Measurements from ENCODE around the gene NFILZ. TPM values are rescaled to one million over a fixed set of nuclear protein-coding genes. Genes with fewer than 3 reads are reported as not detected.

NFILZ gene
- total RNA-seq, 1 experiment from 2014 or later: not detected

DNA sequence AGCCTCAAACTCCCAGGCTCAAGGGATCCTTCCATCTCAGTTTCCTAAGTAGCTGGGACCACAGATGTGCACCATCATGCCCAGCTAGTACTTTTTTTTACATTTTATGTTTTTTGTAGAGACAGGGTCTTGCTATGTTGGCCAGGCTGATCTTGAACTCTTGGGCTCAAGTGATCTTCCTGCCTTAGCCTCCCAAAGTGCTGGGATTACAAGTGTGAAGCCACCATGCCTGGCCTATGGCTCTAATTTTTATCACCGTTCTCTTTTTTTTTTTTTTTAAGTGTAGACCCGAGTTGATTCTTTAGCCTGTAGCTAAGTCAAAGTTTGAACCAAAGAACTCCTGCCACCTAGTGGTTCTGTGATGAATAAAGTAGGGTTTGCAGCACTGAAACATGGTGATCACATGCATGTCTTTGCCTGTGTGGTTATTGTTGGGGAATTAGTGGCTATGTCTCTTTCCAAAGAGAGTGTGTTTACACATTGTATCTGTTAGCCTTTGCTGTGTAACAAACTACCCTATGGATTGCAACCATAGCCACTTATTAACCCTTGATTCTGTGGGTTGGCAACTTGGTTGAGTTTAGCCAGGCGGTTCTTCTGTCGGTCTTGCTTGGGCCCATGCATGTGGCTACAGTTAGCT, 11.6 kb downstream of the NFILZ start:
- Histone ChIP-seq H3K4me2 (no peak overlapping the region), H3K36me3 (ENCODE audit: low read depth) (no peaks in the 10 kb centered on the region), H3K79me2 (ENCODE audit: low read depth) (no peaks in the 10 kb centered on the region), H3F3A (ENCODE audit: insufficient read depth, low read depth) (0 out of 2 replicates have a peak, but pooled peaks cover 3% of the 10 kb centered on the region), H2AFZ (no peak overlapping the region), H3K9me3 (ENCODE audit: insufficient read depth, low read depth) (no peaks in the 10 kb centered on the region; the same call in 1 of the 2 replicates), H3K4me1 (replicated peaks; ENCODE audit: insufficient read depth) (no peaks in the 10 kb centered on the region), H3K27me3 (ENCODE audit: insufficient read depth, low read depth) (peaks cover 8% of the 10 kb centered on the region), H4K20me1 (ENCODE audit: insufficient read depth) (no peaks in the 10 kb centered on the region), H3K9me2 (ENCODE audit: insufficient read depth) (no peaks in the 10 kb centered on the region), H3K4me3 (no peak overlapping the region), H3K27ac (no peak overlapping the region)
- DNase-seq: peak in 1 of 2 experiments; percentile 6
- TF ChIP-seq, protein P1, sequence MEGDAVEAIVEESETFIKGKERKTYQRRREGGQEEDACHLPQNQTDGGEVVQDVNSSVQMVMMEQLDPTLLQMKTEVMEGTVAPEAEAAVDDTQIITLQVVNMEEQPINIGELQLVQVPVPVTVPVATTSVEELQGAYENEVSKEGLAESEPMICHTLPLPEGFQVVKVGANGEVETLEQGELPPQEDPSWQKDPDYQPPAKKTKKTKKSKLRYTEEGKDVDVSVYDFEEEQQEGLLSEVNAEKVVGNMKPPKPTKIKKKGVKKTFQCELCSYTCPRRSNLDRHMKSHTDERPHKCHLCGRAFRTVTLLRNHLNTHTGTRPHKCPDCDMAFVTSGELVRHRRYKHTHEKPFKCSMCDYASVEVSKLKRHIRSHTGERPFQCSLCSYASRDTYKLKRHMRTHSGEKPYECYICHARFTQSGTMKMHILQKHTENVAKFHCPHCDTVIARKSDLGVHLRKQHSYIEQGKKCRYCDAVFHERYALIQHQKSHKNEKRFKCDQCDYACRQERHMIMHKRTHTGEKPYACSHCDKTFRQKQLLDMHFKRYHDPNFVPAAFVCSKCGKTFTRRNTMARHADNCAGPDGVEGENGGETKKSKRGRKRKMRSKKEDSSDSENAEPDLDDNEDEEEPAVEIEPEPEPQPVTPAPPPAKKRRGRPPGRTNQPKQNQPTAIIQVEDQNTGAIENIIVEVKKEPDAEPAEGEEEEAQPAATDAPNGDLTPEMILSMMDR (conservative IDR thresholded peaks at IDR 0.05): peak; percentile 76
- no peak for TF ChIP-seq EZH2 (IDR thresholded peaks at IDR 0.05; ENCODE audit: low read depth)
- intact Hi-C loops (cut with micrococcal nuclease; ENCODE audit: unreplicated experiment): loop anchor here (1.0 kb wide), 1 partner anchor 27 kb away; no protein-coding TSS in a partner anchor
- ChIA-PET CTCF (interaction anchor here (0.6 to 0.7 kb wide), 6 partner anchors 20 to 73 kb away, joined by 3 to 7 read pairs (median 6); no protein-coding TSS in a partner anchor), POLR2A (ENCODE audit: unreplicated experiment) (no interaction called here)
- BruUV-seq (replicated peaks): no TSS peak

DNA sequence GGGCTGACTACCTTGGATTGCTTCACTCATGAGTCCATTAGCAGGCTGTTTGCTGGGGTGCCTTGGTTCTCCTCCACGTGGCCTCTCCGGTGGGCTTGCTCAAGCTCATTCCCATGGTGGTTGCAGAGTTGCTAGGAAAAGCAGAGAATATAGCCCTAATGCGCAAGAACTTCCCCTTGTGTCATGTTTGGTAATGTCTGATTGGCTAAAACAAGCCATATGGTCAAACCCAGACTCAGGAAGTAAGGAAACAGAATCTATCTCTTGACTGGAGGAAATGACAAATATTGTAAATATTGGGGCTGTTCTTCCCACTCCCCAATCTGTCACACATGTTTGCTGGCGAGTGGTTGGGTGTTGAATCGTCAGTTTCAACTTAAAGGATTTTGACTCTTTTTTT, 12.1 kb downstream of the NFILZ start:
- H2AFZ ChIP-seq: no peak overlapping the region
- H3K9me2 ChIP-seq (ENCODE audit: insufficient read depth): no peaks in the 10 kb centered on the region
- H3K79me2 ChIP-seq (ENCODE audit: low read depth): no peaks in the 10 kb centered on the region
- TF ChIP-seq, protein P1 (conservative IDR thresholded peaks at IDR 0.05): no peak
- TF ChIP-seq EZH2 (IDR thresholded peaks at IDR 0.05; ENCODE audit: low read depth): no peak
- intact Hi-C loops (cut with micrococcal nuclease; ENCODE audit: unreplicated experiment): loop anchor here (1.0 kb wide), 1 partner anchor 27 kb away; no protein-coding TSS in a partner anchor
- H3K36me3 ChIP-seq (ENCODE audit: low read depth): no peaks in the 10 kb centered on the region
- no peak for DNase-seq
- no TSS peak for BruUV-seq (replicated peaks)
- no peaks in the 10 kb centered on the region for H4K20me1 ChIP-seq (ENCODE audit: insufficient read depth)
- 0 out of 2 replicates have a peak, but pooled peaks cover 3% of the 10 kb centered on the region for H3F3A ChIP-seq (ENCODE audit: insufficient read depth, low read depth)
- H3K27ac ChIP-seq: no peak overlapping the region
- CTCF ChIA-PET: interaction anchor here (0.6 to 0.7 kb wide), 6 partner anchors 20 to 73 kb away, joined by 3 to 7 read pairs (median 6); no protein-coding TSS in a partner anchor
- H3K4me2 ChIP-seq: no peak overlapping the region
- H3K27me3 ChIP-seq (ENCODE audit: insufficient read depth, low read depth): peaks cover 8% of the 10 kb centered on the region
- no peaks in the 10 kb centered on the region for H3K4me1 ChIP-seq (replicated peaks; ENCODE audit: insufficient read depth)
- no peak overlapping the region for H3K4me3 ChIP-seq
- no peaks in the 10 kb centered on the region; the same call in 1 of the 2 replicates for H3K9me3 ChIP-seq (ENCODE audit: insufficient read depth, low read depth)
- POLR2A ChIA-PET (ENCODE audit: unreplicated experiment): no interaction called here

DNA sequence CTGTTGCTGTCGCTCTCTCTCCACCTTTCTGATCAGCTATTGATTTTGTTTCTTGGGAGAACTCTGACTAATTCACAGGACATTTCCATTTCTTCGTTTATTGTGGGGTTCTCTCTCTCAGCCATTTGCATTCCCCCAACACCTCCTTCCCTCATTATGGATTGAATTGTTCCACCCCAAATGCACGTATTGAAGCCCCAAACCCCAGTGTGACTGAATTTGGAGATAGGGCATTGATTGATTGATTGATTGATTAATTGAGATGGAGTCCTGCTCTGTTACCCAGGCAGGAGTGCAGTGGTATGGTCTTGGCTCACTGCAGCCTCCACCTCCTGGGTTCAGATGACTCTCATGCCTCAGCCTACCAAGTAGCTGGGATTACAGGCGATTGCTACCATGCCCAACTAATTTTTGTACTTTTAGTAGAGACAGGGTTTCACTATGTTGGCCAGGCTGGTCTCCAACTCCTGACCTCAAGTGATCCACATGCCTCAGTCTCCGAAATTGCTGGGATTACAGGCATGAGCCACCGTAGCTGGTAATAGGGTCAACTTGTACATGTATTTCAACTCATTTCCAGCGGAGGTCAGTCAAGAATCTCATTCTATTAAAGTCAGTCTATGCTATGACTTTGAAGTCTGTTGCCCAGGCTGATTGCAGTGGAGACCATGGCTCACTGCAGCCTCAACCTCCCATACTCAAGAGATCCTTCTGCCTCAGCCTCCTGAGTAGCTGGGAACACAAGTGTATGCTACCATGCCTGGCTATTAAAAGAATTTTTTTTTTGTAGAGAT, 13.6 kb downstream of the NFILZ start:
- CTCF ChIA-PET: no interaction called here
- POLR2A ChIA-PET (ENCODE audit: unreplicated experiment): no interaction called here
- no peak overlapping the region for H2AFZ ChIP-seq
- no peak for DNase-seq
- intact Hi-C loops (cut with micrococcal nuclease; ENCODE audit: unreplicated experiment): no loop called here
- H3K4me2 ChIP-seq: no peak overlapping the region
- peaks cover 8% of the 10 kb centered on the region for H3K27me3 ChIP-seq (ENCODE audit: insufficient read depth, low read depth)
- TF ChIP-seq EZH2 (IDR thresholded peaks at IDR 0.05; ENCODE audit: low read depth): no peak
- TF ChIP-seq, protein P1 (conservative IDR thresholded peaks at IDR 0.05): no peak
- H3K79me2 ChIP-seq (ENCODE audit: low read depth): no peaks in the 10 kb centered on the region
- H4K20me1 ChIP-seq (ENCODE audit: insufficient read depth): no peaks in the 10 kb centered on the region
- no peaks in the 10 kb centered on the region for H3K36me3 ChIP-seq (ENCODE audit: low read depth)
- H3F3A ChIP-seq (ENCODE audit: insufficient read depth, low read depth): 0 out of 2 replicates have a peak, but pooled peaks cover 3% of the 10 kb centered on the region
- BruUV-seq (replicated peaks): no TSS peak
- H3K9me3 ChIP-seq (ENCODE audit: insufficient read depth, low read depth): no peaks in the 10 kb centered on the region; the same call in 1 of the 2 replicates
- no peaks in the 10 kb centered on the region for H3K9me2 ChIP-seq (ENCODE audit: insufficient read depth)
- no peak overlapping the region for H3K27ac ChIP-seq
- no peak overlapping the region for H3K4me3 ChIP-seq
- H3K4me1 ChIP-seq (replicated peaks; ENCODE audit: insufficient read depth): no peaks in the 10 kb centered on the region
